ENCODE data around the gene PITPNC1.

DNA sequence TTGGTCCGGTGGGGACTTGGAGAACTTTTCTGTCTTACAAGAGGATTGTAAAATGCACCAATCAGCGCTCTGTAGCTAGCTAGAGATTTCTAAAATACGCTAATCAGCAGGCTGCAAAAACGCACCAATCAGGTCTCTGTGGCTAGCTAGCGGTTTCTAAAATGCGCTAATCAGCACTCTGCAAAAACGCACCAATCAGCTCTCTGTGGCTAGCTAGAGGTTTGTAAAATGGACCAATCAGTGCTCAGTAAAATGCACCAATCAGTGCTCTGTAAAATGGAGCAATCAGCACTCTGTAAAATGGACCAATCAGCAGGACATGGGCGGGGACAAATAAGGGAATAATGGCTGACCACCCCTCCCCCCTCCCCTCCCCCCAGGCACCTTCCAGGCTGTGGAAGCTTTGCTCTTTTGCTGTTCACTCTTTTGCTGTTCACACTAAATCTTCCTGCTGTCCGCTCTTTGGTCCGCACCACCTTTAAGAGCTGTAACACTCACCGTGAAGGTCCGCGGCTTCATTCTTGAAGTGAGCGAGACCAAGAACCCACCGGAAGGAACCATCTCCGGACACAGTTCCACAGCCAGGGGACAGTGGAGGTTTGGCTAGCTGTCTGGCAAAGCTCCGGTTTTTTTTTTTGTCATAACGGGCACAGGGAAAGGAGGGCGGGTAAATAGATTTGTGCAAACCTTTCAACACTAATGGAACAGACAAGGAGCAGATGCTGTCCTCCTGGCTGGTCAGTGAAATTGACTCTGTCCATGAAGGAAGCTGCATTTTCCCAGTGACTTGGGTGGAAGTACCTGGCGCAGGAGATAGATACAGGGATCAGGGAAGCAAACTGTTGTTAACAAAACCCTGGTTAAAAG is 8.3 kb downstream of the PITPNC1 start:
- TF ChIP-seq, protein P1, sequence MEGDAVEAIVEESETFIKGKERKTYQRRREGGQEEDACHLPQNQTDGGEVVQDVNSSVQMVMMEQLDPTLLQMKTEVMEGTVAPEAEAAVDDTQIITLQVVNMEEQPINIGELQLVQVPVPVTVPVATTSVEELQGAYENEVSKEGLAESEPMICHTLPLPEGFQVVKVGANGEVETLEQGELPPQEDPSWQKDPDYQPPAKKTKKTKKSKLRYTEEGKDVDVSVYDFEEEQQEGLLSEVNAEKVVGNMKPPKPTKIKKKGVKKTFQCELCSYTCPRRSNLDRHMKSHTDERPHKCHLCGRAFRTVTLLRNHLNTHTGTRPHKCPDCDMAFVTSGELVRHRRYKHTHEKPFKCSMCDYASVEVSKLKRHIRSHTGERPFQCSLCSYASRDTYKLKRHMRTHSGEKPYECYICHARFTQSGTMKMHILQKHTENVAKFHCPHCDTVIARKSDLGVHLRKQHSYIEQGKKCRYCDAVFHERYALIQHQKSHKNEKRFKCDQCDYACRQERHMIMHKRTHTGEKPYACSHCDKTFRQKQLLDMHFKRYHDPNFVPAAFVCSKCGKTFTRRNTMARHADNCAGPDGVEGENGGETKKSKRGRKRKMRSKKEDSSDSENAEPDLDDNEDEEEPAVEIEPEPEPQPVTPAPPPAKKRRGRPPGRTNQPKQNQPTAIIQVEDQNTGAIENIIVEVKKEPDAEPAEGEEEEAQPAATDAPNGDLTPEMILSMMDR (conservative IDR thresholded peaks at IDR 0.05 in 1 of 2, IDR thresholded peaks at IDR 0.05 in 1 of 2; ENCODE audit: low read depth in 1 of 2, low read length in 2 of 2), result no peak
- no peak for TF ChIP-seq EZH2 (IDR thresholded peaks at IDR 0.05; ENCODE audit: low read length, missing control alignments)

Measured in fibroblast of lung (primary cell).